Medulla oblongata (tissue), 1 donor: ENCODE results near the gene ST6GALNAC3.
A peak's percentile ranks its signal among the peaks of the same experiment; 100 is the strongest.
"Not testable (repeated sequence)": the region's sequence is repeated elsewhere in the genome, so short reads cannot be mapped to it uniquely, and the experiment has no call there.

Experiments
- DNase-seq: peaks from one replicate; pipeline ENCODE4 v3.0.0-alpha.2; 2015; ENCODE audit errors: extremely low spot score

ST6GALNAC3 gene

GRCh38 chr1:76073481-76073880, 1.1 kb upstream of the ST6GALNAC3 start:
- no peak for DNase-seq

DNA sequence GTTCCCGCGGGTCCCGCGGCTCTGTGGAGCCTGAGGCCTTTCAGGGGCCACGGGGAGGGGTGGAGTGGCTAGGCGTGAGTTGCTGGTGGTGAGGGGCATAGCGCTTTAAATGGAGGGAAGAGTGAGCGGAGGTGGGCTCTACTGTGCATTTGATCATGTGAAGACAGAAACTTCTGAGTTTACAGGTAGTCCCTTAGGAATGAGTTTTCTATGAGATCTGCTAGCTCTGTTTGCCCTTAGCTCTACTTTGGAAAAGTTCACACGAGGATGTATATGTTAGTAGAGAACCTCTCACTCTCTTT, 593 bp downstream of the ST6GALNAC3 start:
- DNase-seq, result no peak

DNA sequence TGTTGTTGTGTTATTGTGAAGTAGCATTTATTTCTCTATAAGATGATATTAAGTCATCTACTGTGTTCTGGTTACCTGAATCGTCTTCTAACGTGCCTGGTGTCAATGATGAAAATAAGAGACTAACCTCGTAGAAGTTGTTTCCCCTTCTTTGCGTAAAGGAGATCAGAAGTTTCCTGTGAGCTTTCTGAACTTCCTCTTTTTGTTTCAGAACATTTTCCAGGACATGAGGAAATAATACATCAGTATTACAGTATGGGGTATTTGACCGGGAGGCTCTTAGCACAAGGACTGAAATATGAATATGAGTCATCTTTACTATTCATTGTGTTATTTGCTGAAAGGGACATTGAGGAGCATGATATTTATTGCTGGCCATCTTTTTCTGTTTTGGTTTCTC, 1.3 kb downstream of the ST6GALNAC3 start:
- peak; percentile 75 for DNase-seq

GRCh38 chr1:76079475-76080227, 5.1 kb downstream of the ST6GALNAC3 start:
- DNase-seq, result no peak

DNA sequence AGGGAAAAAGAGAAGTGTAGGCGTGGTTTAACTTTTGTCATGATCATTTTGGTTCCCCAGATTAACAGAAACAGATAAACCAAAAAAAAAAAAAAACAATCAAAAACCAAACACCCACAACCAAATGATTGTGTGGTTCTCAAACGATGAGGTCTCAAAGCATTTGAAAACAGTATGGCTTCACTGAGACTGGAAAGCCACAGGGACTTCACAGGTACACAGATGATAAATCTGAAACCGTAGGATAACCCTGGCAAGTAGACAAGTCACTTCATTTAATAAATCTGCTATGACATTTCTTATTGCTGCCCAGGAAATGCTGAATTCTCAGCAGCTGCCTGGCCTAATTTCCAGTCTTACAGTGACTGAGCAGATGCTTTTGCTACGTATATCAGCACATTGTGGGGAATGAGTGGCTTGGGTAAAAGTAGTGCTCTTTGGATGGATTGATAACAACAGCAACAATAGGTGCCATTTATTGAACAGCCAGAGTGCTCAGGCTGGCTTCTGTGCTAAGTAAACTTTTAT, 6.1 kb downstream of the ST6GALNAC3 start:
- no peak for DNase-seq

GRCh38 chr1:76082062-76082461, 7.5 kb downstream of the ST6GALNAC3 start:
- no peak for DNase-seq

GRCh38 chr1:76083189-76083588, 8.6 kb downstream of the ST6GALNAC3 start:
- DNase-seq, result peak; percentile 88

- DNase-seq, result no peak
These were observed 9.6 kb downstream of the ST6GALNAC3 start for GRCh38 chr1:76084029-76084627.

GRCh38 chr1:76084685-76085084, 10.1 kb downstream of the ST6GALNAC3 start:
- no peak for DNase-seq

DNA sequence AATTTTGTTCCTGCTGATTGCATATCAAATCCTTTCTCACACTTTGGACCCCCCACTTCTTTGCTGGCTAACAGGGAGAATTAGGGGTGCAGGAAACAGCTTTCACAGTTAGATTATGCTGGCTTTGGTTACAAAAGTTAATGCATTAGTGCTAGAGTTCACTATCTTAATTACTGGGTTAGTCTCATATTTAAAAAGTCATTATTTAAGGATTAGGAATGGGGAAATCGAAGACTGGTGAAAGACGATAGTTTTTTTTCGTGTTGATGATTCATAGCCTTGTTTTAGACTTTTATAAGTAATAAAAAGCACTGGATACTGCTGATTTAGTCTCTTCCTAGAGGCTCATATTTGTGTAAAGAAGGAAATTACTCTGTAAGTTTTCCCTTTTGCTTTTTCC, 11.6 kb downstream of the ST6GALNAC3 start:
- DNase-seq, result no peak

GRCh38 chr1:76086597-76086996, 12.1 kb downstream of the ST6GALNAC3 start:
- no peak for DNase-seq

DNA sequence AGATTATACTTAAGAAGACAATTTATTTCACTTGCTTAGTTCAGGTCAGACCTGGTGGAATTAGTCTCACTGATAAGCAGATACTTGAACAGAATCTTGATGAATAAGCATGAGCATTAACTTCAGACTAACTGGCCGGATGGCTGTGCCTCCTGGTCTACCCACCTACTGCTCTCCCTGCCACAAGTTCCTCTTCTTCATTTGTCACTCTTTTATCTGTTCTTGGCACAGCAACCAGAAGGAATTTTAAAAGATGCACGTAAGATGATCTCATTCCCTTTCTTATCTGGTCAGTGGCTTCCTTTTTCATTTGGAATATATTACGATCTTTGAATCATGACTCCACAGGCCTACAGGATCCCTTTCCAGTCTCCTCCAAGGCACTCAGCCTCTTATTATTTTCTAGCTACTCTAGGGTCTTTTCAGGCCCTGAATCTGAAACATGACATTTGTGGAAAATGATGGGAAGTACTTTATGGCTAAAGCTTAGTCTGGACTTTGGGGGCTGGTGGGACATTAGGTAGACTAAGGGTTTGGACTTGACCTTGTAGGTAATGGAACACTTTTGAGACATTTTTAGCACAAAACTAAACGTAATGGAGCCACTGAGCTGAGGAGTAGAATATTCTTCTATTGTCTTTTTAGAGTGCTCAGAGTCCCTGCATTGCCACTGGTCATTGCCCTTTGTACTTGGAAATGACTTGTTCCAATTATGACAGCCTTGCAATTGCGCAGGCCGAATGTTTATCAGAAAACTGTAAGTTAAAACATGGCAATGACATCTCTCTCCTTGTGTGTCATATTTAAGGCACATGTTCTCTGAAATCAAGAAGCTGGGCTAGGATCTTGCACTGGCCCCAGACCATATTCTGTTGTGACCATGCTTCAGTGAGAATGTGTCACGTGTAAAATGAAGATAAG, 16.0 kb downstream of the ST6GALNAC3 start:
- no peak for DNase-seq

DNA sequence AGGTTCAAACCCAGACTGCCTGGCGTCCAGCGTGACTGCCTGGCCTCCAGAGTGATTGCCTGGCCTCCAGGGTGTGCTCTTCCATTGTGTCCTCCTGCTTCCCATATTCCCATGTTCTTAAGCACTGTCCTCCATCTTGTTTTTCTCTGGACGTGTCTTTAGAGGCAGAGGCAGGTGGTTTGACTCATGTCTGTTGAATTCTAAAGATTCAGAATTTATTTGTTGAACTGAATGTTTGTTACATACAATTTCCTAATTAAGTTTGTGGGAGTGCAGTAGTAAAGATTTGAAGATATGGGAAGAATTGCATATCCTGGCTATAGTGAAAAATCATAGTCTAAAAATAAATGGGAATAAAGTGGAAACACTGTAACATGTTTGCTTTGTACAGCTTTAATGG, 18.3 kb downstream of the ST6GALNAC3 start:
- no peak for DNase-seq

GRCh38 chr1:76093522-76094312, 19.2 kb downstream of the ST6GALNAC3 start:
- no peak for DNase-seq

DNA sequence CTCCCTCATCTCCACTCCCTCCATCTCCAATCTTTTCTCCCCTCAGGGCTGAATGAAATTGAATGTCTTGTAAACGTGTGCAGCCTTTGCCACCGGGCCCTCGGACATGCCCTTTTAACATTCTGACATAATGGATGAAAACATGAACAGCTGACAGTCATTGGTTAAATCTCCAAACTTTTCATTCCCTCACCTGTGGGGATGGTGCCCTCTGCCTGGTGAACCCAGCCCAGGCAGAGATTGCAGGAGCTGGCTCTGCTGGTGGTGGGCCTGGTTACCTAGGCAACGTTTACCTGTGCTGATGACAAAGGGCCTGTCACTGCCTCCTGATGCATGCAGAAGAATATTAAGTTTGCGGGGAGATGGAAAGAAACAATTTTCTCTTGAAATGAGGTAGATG, 21.3 kb downstream of the ST6GALNAC3 start:
- no peak for DNase-seq

DNA sequence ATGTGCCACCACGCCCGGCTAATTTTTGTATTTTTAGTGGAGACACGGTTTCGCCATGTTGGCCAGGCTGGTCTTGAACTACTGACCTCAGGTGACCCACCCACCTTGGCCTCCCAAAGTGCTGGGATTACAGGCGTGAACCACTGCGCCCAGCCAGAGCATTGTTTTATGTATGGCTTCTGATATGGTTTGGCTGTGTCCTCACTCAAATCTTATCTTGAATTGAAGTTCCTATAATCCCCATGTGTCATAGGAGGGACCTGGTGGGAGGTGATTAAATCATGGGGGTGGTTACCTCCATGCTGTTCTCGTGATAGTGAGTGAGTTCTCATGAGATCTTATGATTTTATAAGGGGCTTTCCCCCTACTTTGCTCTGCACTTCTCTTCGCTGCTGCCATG, 22.5 kb downstream of the ST6GALNAC3 start:
- DNase-seq, result not testable (repeated sequence)

GRCh38 chr1:76098845-76099244, 24.3 kb downstream of the ST6GALNAC3 start:
- DNase-seq, result no peak

GRCh38 chr1:76101548-76101947, 27.0 kb downstream of the ST6GALNAC3 start:
- DNase-seq, result no peak

DNA sequence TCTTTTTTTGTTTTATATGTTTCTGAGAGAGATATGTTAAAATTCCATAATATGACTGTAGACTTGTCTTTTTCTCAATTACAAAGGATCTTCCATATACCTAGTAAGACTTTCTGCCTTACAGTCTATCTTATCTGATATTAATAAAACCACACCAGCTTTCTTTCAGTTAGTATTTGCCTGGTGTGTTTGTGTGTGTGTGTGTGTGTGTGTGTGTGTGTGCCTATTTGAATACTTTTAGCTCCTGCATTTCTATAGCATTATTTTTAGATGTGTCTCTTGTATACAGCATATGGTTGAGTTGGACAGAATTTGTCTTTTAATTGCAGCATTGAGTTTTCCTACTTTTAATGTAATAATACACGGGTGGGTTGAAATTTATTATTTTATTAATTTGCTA, 27.5 kb downstream of the ST6GALNAC3 start:
- DNase-seq, result no peak

DNA sequence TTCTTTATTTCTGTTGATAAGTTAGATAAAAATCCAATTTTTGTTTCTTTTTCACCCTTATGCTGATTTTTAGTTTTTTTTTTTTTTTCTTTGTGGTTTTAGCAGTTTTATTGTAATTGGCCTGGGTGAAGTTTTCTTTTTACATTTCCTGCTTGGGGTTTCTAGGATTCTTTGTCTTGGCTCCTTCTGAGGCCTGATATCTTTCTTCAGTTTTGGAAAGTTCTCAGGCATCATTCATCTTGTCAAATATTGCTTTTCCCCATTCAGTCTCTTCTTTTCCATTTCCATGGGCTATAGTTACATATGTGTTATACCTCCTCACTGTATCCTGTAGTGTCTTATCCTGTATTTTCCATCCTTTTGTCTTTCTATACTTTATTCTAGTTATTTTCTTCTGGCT, 28.5 kb downstream of the ST6GALNAC3 start:
- no peak for DNase-seq

- no peak for DNase-seq
These were observed 30.8 kb downstream of the ST6GALNAC3 start for GRCh38 chr1:76105372-76105771.

GRCh38 chr1:76106251-76106650, 31.7 kb downstream of the ST6GALNAC3 start:
- no peak for DNase-seq
